Vagina (tissue), 2 donors: ENCODE measurements around the gene FAM163B. TPM values are rescaled to one million over a fixed set of nuclear protein-coding genes. Genes with fewer than 3 reads are reported as not detected.

ENCODE experiments used
- DNase-seq, 2 donors: peaks; one replicate each; pipeline ENCODE4 v3.0.0-alpha.2; 2017; ENCODE audit errors: extremely low spot score in 2 of 2
- H3K27ac ChIP-seq: fragments of 200-600 bp; sonication (generic); one replicate; pipeline ENCODE4 v1.5.1; 2019
- H3K27me3 ChIP-seq: fragments of 200-600 bp; sonication (generic); one replicate; pipeline ENCODE4 v1.5.1; 2019
- H3K36me3 ChIP-seq, 2 donors: fragments of 200-600 bp; sonication (generic); one replicate each; pipeline ENCODE4 v1.5.1; 2017 to 2019
- H3K4me1 ChIP-seq: fragments of 200-600 bp; sonication (generic); one replicate; pipeline ENCODE4 v1.5.1; 2019
- H3K4me3 ChIP-seq, 2 donors: fragments of 200-600 bp; sonication (generic); 1 replicate in 1 of 2; 2 replicates in 1 of 2; pipeline ENCODE4 v1.5.1; 2016 to 2019
- H3K9me3 ChIP-seq: fragments of 200-600 bp; sonication (generic); one replicate; pipeline ENCODE4 v1.5.1; 2019
- POLR2A ChIP-seq, 2 donors: fragments of 450-650 bp; IDR thresholded peaks; one replicate each; pipeline ENCODE4 v1.6.1; 2017; ENCODE audit warnings: antibody characterized with exemption in 2 of 2, mild to moderate bottlenecking in 2 of 2, moderate library complexity in 2 of 2
- POLR2AphosphoS5 ChIP-seq, 2 donors: sonication (generic); formaldehyde crosslinking; IDR thresholded peaks; one replicate each; pipeline ENCODE4 v1.9.0; 2017; ENCODE audit warnings: antibody characterized with exemption in 2 of 2, mild to moderate bottlenecking in 2 of 2, low read depth in 1 of 2; ENCODE audit not compliant: insufficient read depth in 1 of 2
- intact Hi-C: fragments of 100-400 bp; cut with DNase I; formaldehyde crosslinking; loops from one replicate; pipeline ENCODE4 v1.15.1; 2023
- total RNA-seq: library from RNA; depleted of rRNA; stranded (reverse); fragments of >200 nt; gene quantifications from one replicate; pipeline ENCODE4 v1.2.3, GENCODE V29; 2016
- TF ChIP-seq, protein P1 (sequence below), 3 experiments: fragments of 450-650 bp in 2 of 3; fragments of 200-600 bp in 1 of 3; sonication (generic) in 1 of 3; IDR thresholded peaks; one replicate each; pipeline ENCODE4 v1.5.1; 2017 to 2019; ENCODE audit warnings: antibody characterized with exemption in 3 of 3, mild to moderate bottlenecking in 2 of 3, moderate library complexity in 2 of 3

The FAM163B gene
- total RNA-seq, 1 donor from 2014 or later: not detected

DNA sequence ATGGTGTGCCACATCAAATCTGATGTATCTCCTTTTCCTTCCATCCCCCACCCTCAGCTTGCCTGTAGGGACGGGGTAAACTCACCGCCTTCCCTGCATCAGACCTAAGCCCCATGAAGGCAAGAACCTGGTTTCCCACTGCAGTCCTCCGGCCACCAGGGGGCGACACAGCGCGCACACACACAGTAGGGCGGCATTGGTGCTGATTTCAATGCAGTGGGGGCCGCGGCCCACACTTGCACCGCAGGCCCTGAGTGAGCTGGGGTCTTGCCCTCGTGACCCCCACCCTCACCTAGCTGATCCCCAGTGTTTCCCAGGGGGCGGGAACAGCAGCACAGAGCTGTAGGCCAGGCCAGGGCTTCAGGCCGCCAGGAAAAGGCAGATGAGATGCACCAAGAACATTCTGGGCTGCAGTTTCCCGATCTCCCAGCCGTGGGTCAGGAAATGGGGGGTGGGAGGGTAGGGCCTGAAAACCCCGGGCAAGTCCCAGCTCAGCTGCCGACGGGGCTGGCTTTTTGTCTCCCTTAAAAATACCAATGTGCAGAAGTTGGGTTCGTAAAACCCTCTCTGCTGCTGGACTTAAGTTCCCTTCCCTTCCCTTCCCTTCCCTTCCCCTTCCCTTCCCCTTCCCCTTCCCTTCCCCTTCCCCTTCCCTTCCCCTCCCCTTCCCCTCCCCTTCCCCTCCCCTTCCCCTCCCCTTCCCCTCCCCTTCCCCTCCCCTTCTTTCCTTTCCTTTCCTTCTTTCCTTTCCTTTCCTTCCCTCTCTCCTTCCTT lies 19.5 kb downstream of the FAM163B start:
- Histone ChIP-seq H3K4me3 (no peak overlapping the region), H3K36me3 (no peaks in the 10 kb centered on the region), H3K4me1 (peaks cover 16% of the 10 kb centered on the region), H3K27me3 (peaks cover 5% of the 10 kb centered on the region), H3K9me3 (no peaks in the 10 kb centered on the region), H3K27ac (no peak overlapping the region)
- intact Hi-C loops: no loop called here
- DNase-seq: no peak
- TF ChIP-seq, protein P1, sequence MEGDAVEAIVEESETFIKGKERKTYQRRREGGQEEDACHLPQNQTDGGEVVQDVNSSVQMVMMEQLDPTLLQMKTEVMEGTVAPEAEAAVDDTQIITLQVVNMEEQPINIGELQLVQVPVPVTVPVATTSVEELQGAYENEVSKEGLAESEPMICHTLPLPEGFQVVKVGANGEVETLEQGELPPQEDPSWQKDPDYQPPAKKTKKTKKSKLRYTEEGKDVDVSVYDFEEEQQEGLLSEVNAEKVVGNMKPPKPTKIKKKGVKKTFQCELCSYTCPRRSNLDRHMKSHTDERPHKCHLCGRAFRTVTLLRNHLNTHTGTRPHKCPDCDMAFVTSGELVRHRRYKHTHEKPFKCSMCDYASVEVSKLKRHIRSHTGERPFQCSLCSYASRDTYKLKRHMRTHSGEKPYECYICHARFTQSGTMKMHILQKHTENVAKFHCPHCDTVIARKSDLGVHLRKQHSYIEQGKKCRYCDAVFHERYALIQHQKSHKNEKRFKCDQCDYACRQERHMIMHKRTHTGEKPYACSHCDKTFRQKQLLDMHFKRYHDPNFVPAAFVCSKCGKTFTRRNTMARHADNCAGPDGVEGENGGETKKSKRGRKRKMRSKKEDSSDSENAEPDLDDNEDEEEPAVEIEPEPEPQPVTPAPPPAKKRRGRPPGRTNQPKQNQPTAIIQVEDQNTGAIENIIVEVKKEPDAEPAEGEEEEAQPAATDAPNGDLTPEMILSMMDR (IDR thresholded peaks at IDR 0.05): no peak
- TF ChIP-seq POLR2A (IDR thresholded peaks at IDR 0.05) (no peak), POLR2AphosphoS5 (IDR thresholded peaks at IDR 0.05; ENCODE audit: insufficient read depth in 1 of 2, low read depth in 1 of 2) (no peak)

DNA sequence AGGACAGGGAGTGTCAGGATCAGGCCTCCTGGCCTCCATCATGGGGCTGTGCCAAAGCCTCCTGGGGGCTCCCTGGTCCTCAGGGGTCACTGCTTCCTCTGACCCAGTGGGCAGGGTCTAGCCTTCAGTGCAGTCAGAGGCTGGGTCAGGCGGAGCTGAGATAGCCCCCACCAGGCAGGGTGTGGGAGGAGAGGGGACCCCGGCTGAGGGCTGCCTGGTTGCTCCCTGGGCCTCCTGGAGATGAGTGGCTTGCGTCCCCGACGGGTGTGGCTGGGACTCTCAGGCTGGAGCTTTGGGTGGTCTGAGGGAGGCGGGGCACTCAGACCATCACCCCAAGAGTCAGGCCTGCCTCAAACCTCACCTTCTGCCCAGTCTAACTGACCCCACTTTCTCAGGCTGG lies 21.7 kb downstream of the FAM163B start:
- H3K36me3 ChIP-seq: no peaks in the 10 kb centered on the region
- TF ChIP-seq, protein P1 (IDR thresholded peaks at IDR 0.05): no peak
- TF ChIP-seq POLR2AphosphoS5 (IDR thresholded peaks at IDR 0.05; ENCODE audit: insufficient read depth in 1 of 2, low read depth in 1 of 2) (no peak), POLR2A (IDR thresholded peaks at IDR 0.05) (no peak)
- no peak for DNase-seq
- no peaks in the 10 kb centered on the region for H3K9me3 ChIP-seq
- intact Hi-C loops: no loop called here
- peaks cover 5% of the 10 kb centered on the region for H3K27me3 ChIP-seq
- H3K27ac ChIP-seq: no peak overlapping the region
- no peak overlapping the region for H3K4me3 ChIP-seq
- H3K4me1 ChIP-seq: peaks cover 20% of the 10 kb centered on the region

DNA sequence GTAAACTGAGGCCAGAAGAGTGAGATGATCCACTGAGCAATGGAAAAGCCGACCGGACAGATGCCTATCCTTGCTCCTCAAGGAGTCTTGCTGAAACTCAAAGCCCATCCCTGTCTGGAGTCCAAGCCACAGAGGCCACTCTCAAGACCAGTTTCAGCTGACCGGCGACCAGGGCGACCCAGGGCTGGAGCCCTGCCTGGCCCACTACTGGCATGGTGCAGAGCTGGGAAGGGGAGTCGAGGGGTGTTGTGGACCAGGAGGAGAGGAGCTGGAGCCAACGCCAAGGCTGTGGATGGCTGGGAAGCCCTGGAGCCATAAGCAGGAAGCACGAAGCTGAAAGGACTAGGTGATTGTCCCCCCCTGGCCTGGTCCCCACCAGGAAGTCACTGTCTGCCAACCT lies 22.1 kb downstream of the FAM163B start:
- intact Hi-C loops: no loop called here
- Histone ChIP-seq H3K36me3 (no peaks in the 10 kb centered on the region), H3K9me3 (no peaks in the 10 kb centered on the region), H3K27me3 (peaks cover 5% of the 10 kb centered on the region), H3K4me3 (no peak overlapping the region), H3K27ac (no peak overlapping the region), H3K4me1 (peaks cover 24% of the 10 kb centered on the region)
- DNase-seq: no peak
- no peak for TF ChIP-seq POLR2A (IDR thresholded peaks at IDR 0.05)
- TF ChIP-seq, protein P1 (IDR thresholded peaks at IDR 0.05): no peak
- TF ChIP-seq POLR2AphosphoS5 (IDR thresholded peaks at IDR 0.05; ENCODE audit: insufficient read depth in 1 of 2, low read depth in 1 of 2): no peak

DNA sequence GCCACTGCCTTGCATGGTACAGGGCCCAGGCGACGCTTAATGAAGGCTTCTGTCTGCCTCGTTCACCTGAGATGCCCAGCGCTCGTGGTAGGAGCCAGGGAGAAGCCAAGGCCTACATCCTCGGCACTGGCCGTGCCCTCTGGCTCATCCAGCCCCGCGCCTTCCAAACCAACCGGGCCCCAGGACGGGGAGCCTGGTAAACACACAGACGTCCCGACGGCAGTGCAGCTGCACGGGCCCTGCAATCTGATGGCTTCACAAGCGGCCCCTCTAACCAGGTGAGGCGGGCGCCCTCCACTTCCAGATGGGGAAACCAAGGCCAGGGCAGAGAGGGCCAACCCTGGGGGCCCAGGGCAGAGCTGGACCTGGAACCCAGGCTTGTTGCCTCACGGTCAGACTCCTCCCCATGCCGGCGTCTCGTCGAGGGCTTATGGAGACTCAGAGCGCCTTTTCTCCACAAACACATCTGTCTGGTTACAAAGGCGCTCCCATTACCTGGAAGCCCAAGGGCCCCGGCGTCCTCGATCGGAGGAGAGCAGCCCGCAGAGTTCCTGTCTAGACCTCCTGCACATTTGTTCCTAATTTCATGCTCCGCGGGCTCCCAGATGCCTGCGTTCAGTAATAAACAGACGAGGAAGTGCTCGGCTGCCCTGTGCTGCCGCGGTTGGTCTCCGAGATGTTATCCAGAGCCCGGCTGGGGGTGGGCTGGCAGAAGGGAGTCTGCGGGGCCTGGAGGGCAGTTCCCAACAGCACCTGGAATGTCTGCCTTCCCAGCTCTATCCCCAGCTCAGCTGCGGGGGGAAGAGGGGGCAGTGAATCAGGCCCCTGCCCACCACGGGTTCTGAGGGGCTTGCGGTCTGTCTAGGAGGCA lies 23.5 kb downstream of the FAM163B start:
- no peak for DNase-seq
- peaks cover 5% of the 10 kb centered on the region for H3K27me3 ChIP-seq
- H3K36me3 ChIP-seq: no peaks in the 10 kb centered on the region
- no peak overlapping the region for H3K27ac ChIP-seq
- H3K4me1 ChIP-seq: peaks cover 26% of the 10 kb centered on the region
- intact Hi-C loops: no loop called here
- no peaks in the 10 kb centered on the region for H3K9me3 ChIP-seq
- no peak overlapping the region for H3K4me3 ChIP-seq
- TF ChIP-seq POLR2AphosphoS5 (IDR thresholded peaks at IDR 0.05; ENCODE audit: insufficient read depth in 1 of 2, low read depth in 1 of 2): no peak
- TF ChIP-seq, protein P1 (IDR thresholded peaks at IDR 0.05): no peak
- no peak for TF ChIP-seq POLR2A (IDR thresholded peaks at IDR 0.05)
